ENCODE results near the gene SNRPF. TPM values are rescaled to one million over a fixed set of nuclear protein-coding genes. Genes with fewer than 3 reads are reported as not detected.

SNRPF gene
- total and polyA plus RNA-seq, 2 of the 8 experiments (the other 6 are each of a cell fraction or from before 2014, with no cell fraction given), result 58.5 to 79.7 TPM

DNA sequence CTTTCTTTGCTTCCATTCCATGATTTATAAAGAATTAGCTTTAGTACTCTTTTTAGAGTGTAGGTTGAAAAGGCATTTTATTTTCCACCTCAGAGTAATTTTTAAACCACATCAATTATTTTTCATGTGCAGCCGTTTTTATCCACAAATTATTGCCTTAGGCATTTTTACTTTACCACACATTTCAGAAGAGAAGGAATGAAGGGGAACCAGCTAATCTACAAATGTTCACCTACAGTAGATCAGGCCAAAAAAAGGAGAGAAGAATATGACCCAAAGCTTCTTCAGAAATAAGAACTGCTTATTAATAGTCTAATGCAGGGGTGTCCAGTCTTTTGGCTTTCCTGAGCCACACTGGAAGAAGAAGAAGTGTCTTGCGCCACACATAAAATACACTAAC is 48.3 kb upstream of the SNRPF start:
- Histone ChIP-seq H3K4me2 (ENCODE audit: insufficient read depth in 1 of 2, low read depth in 2 of 2, low read length in 2 of 2) (no peak overlapping the region), H3K27ac (ENCODE audit: low read depth, low read length) (no peak overlapping the region), H2BK120ac (replicated peaks; ENCODE audit: low read depth, low read length) (no peak overlapping the region), H3K4me3 (ENCODE audit: extremely low read depth in 1 of 4, insufficient read depth in 2 of 4, low read depth in 3 of 4, low read length in 4 of 4) (no peak overlapping the region), H2AFZ (ENCODE audit: low read length) (no peak overlapping the region), H3K4me1 (replicated peaks in 1 of 4; ENCODE audit: control insufficient read depth in 3 of 4, insufficient read depth in 4 of 4, low read length in 3 of 4) (no peaks in the 10 kb centered on the region), H3K23me2 (ENCODE audit: low read depth, low read length) (no peaks in the 10 kb centered on the region), H3K79me2 (ENCODE audit: control insufficient read depth in 1 of 2, insufficient read depth in 2 of 2, low read length in 2 of 2) (no peaks in the 10 kb centered on the region), H2BK20ac (ENCODE audit: low read length) (no peak overlapping the region), H3K27me3 (replicated peaks in 1 of 4; ENCODE audit: control insufficient read depth in 3 of 4, extremely low read depth in 1 of 4, insufficient read depth in 3 of 4, low read length in 3 of 4) (no peaks in the 10 kb centered on the region), H4K91ac (replicated peaks; ENCODE audit: insufficient read length, low read length) (no peak overlapping the region), H3K4ac (replicated peaks; ENCODE audit: insufficient read length, low read depth, low read length) (no peak overlapping the region), H3K9ac (replicated peaks in 1 of 4; ENCODE audit: extremely low read depth in 1 of 4, low read depth in 3 of 4, low read length in 3 of 4) (no peak overlapping the region), H2AK5ac (ENCODE audit: low read depth, low read length) (no peak overlapping the region), H2BK15ac (ENCODE audit: low read length) (no peak overlapping the region), H3K36me3 (ENCODE audit: control insufficient read depth in 2 of 4, insufficient read depth in 4 of 4, low read length in 3 of 4) (no peaks in the 10 kb centered on the region), H2BK5ac (ENCODE audit: low read depth, low read length) (no peak overlapping the region), H3K23ac (ENCODE audit: insufficient read length) (no peak overlapping the region), H4K8ac (ENCODE audit: extremely low read depth, insufficient read depth, low read length) (no peak overlapping the region), H3K18ac (ENCODE audit: extremely low read depth, low read length) (no peak overlapping the region), H3K56ac (replicated peaks; ENCODE audit: insufficient read length, low read depth, low read length) (no peak overlapping the region), H2BK12ac (ENCODE audit: low read depth, low read length) (no peak overlapping the region), H3K14ac (ENCODE audit: insufficient read length) (no peak overlapping the region), H4K20me1 (replicated peaks in 1 of 2; ENCODE audit: control insufficient read depth in 1 of 2, insufficient read depth in 2 of 2, low read length in 2 of 2) (no peaks in the 10 kb centered on the region), H3K9me3 (ENCODE audit: insufficient read depth in 2 of 2, low read depth in 1 of 2, low read length in 1 of 2) (no peaks in the 10 kb centered on the region; a peak in 2 of 4 replicates), H4K5ac (ENCODE audit: insufficient read length, low read depth, low read length) (no peak overlapping the region), H3K79me1 (ENCODE audit: low read depth, low read length) (no peaks in the 10 kb centered on the region)
- TF ChIP-seq SP1 (IDR thresholded peaks at IDR 0.05; ENCODE audit: low read depth, low read length) (no peak), SP4 (IDR thresholded peaks at IDR 0.05; ENCODE audit: low read length) (no peak), POLR2A (IDR thresholded peaks at IDR 0.05; ENCODE audit: control extremely low read depth in 1 of 2, low read depth in 2 of 2, low read length in 2 of 2) (no peak), JUN (IDR thresholded peaks at IDR 0.05; ENCODE audit: low read depth, low read length) (no peak), PHF8 (conservative IDR thresholded peaks at IDR 0.05; ENCODE audit: low read depth, low read length) (no peak), TAF7 (optimal IDR thresholded peaks at IDR 0.05; ENCODE audit: borderline replicate concordance, low read depth, low read length) (no peak), SP2 (IDR thresholded peaks at IDR 0.05; ENCODE audit: low read length) (no peak), CHD2 (IDR thresholded peaks at IDR 0.05; ENCODE audit: low read length) (no peak), TCF12 (IDR thresholded peaks at IDR 0.05; ENCODE audit: low read depth, low read length) (no peak), NANOG (IDR thresholded peaks at IDR 0.05; ENCODE audit: insufficient read depth, low read depth, low read length, poor library complexity, severe bottlenecking) (no peak), FOSL1 (IDR thresholded peaks at IDR 0.05; ENCODE audit: insufficient read depth, low read depth, low read length) (no peak), POU5F1 (IDR thresholded peaks at IDR 0.05; ENCODE audit: low read depth, low read length) (no peak)
- DNase-seq (ENCODE audit: low read depth in 1 of 2, low spot score in 2 of 2), result no peak
- ChIA-PET CTCF (ENCODE audit: partially characterized antibody) (interaction anchor here (0.9 to 1.6 kb wide), 5 partner anchors 11 to 227 kb away, joined by 3 to 6 read pairs (median 3); no protein-coding TSS in a partner anchor), POLR2A (ENCODE audit: partially characterized antibody) (interaction anchor here (0.9 kb wide), 1 partner anchor 202 kb away, joined by 4 read pairs; no protein-coding TSS in a partner anchor)
- FAIRE-seq, result no peak
- 75% methylated on average over 2 of the region's 2 CpGs; no CpG with 5 or more reads in 1 of the 2 experiments for WGBS, 2 experiments (ENCODE audit: extremely low coverage in 1 of 2, insufficient coverage in 1 of 2, insufficient read length in 1 of 2, insufficient replicate concordance in 2 of 2, low coverage in 1 of 2, low lambda C conversion rate in 2 of 2, missing lambda C conversion rate in 1 of 2)
